HepG2 (cell line): ENCODE data around the gene MAP3K14. TPM values are rescaled to one million over a fixed set of nuclear protein-coding genes. Genes with fewer than 3 reads are reported as not detected.

Experiments used
- ATF2 ChIP-seq: sonication (generic); formaldehyde crosslinking; IDR thresholded peaks from 2 replicates; pipeline ENCODE4 v1.4.0; 2020; ENCODE audit warnings: missing genetic modification reagents
- FOXA3 ChIP-seq: IDR thresholded peaks from 2 replicates; pipeline ENCODE4 v1.6.1; 2016; ENCODE audit warnings: missing genetic modification reagents, missing compliant biosample characterization
- GMEB2 ChIP-seq: IDR thresholded peaks from 2 replicates; pipeline ENCODE4 v1.6.1; 2016; ENCODE audit warnings: missing biosample characterization, missing genetic modification reagents, low read depth
- KAT8 ChIP-seq: IDR thresholded peaks from 2 replicates; pipeline ENCODE4 v1.6.1; 2016; ENCODE audit warnings: missing genetic modification reagents, missing compliant biosample characterization
- KMT2A ChIP-seq: sonication (generic); formaldehyde crosslinking; IDR thresholded peaks from 2 replicates; pipeline ENCODE4 v1.4.0; 2020; ENCODE audit warnings: missing genetic modification reagents
- LRRFIP1 ChIP-seq: sonication (generic); formaldehyde crosslinking; conservative IDR thresholded peaks from 2 replicates; pipeline ENCODE4 v1.4.0; 2020; ENCODE audit warnings: missing genetic modification reagents
- POLR2AphosphoS2 ChIP-seq: IDR thresholded peaks from 2 replicates; pipeline ENCODE4 v1.6.1; 2011; ENCODE audit warnings: low read depth, low read length, improper control_type of control experiment
- ZNF124 ChIP-seq: sonication (generic); formaldehyde crosslinking; IDR thresholded peaks from 2 replicates; pipeline ENCODE4 v1.4.0; 2020; ENCODE audit warnings: missing genetic modification reagents
- ZNF276 ChIP-seq: sonication (generic); formaldehyde crosslinking; IDR thresholded peaks from 2 replicates; pipeline ENCODE4 v1.4.0; 2020; ENCODE audit warnings: mild to moderate bottlenecking, low read depth, missing genetic modification reagents
- ZNF331 ChIP-seq: sonication (generic); formaldehyde crosslinking; IDR thresholded peaks from 2 replicates; pipeline ENCODE4 v1.4.0; 2020; ENCODE audit warnings: missing genetic modification reagents
- ZNF431 ChIP-seq: sonication (generic); formaldehyde crosslinking; IDR thresholded peaks from 2 replicates; pipeline ENCODE4 v1.9.0; 2022; ENCODE audit warnings: missing genetic modification reagents, low read depth, mild to moderate bottlenecking, borderline replicate concordance
- polyA plus RNA-seq, 8 experiments: library from polyadenylated mRNA; depleted of rRNA in 3 of 8; stranded (reverse) in 7 of 8; unstranded in 1 of 8; fragments of >200 nt; fragmentation: Illumina TruSeq in 4 of 8; extraction: Trizol in 4 of 8; gene quantifications; 2 replicates each; pipeline versions ENCODE4 v1.2.1 to v1.2.3, GENCODE V29; 2011 to 2016; ENCODE audit warnings: low read depth in 4 of 8, missing spikeins in 1 of 8, mixed read lengths in 1 of 8; ENCODE audit not compliant: insufficient read depth in 1 of 8
- total RNA-seq, 5 experiments: library from RNA; depleted of rRNA; stranded (reverse); fragments of >200 nt; fragmentation: Illumina TruSeq; extraction: Trizol; gene quantifications; 2 replicates each; pipeline ENCODE4 v1.2.3, GENCODE V29; 2016; ENCODE audit warnings: low read depth in 1 of 5
- TF ChIP-seq, protein P1 (sequence below): sonication (generic); formaldehyde crosslinking; IDR thresholded peaks from 2 replicates; pipeline ENCODE4 v1.4.0; 2020; ENCODE audit warnings: missing genetic modification reagents
- TF ChIP-seq, protein P2 (sequence below): IDR thresholded peaks from 2 replicates; pipeline ENCODE4 v1.6.1; 2016; ENCODE audit warnings: mild to moderate bottlenecking
- TF ChIP-seq, protein P3 (sequence below): sonication (generic); formaldehyde crosslinking; IDR thresholded peaks from 2 replicates; pipeline ENCODE4 v1.8.1; 2023; ENCODE audit warnings: mild to moderate bottlenecking, moderate library complexity, missing genetic modification reagents

MAP3K14 gene
- total and polyA plus RNA-seq, 2 of the 13 experiments (the other 11 are each of a cell fraction or from before 2014, with no cell fraction given), result 2.6 TPM

DNA sequence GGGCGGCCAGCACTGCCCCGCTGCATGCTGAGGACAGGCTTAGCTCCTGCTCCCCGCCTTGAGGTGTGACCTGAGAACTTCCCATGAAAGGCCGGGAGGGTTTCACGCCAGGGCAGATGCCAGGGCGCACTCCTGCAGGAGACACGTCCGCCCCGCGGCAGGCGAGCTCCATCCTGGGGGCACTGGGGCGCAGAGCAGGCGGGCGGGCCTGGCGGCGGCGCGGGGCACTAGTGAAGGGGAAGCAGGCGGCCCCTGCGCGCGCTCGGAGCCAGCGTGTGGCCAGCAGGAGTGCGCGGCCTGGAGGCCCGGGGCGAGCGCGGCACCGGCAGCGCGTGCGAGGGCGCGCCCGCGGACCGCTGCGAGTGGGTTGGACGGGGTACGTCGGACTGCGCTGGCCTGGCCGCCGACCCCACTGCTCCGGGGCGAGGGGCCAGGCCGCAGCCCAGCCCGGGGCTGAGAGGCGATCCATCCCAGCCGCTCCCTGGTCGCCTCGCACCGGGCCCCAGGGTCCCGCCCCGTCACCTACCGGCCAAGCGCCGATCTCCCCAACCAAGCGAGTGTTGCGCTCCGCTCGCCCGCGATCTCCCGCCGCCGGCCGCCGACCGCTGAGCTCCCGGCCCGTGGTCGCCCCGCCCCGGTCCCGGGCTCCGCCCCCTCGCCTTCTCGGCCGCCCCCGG is at the start of gene MAP3K14 (continued):
- TF ChIP-seq ATF2, result peak; percentile 16; the same call in 1 of the 2 replicates
- TF ChIP-seq, protein P1, sequence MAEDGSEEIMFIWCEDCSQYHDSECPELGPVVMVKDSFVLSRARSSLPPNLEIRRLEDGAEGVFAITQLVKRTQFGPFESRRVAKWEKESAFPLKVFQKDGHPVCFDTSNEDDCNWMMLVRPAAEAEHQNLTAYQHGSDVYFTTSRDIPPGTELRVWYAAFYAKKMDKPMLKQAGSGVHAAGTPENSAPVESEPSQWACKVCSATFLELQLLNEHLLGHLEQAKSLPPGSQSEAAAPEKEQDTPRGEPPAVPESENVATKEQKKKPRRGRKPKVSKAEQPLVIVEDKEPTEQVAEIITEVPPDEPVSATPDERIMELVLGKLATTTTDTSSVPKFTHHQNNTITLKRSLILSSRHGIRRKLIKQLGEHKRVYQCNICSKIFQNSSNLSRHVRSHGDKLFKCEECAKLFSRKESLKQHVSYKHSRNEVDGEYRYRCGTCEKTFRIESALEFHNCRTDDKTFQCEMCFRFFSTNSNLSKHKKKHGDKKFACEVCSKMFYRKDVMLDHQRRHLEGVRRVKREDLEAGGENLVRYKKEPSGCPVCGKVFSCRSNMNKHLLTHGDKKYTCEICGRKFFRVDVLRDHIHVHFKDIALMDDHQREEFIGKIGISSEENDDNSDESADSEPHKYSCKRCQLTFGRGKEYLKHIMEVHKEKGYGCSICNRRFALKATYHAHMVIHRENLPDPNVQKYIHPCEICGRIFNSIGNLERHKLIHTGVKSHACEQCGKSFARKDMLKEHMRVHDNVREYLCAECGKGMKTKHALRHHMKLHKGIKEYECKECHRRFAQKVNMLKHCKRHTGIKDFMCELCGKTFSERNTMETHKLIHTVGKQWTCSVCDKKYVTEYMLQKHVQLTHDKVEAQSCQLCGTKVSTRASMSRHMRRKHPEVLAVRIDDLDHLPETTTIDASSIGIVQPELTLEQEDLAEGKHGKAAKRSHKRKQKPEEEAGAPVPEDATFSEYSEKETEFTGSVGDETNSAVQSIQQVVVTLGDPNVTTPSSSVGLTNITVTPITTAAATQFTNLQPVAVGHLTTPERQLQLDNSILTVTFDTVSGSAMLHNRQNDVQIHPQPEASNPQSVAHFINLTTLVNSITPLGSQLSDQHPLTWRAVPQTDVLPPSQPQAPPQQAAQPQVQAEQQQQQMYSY (CRISPR knock-in tag), result 0 out of 2 replicates have a peak, but pooled peaks have one; percentile 43
- TF ChIP-seq ZNF124 (CRISPR knock-in tag), result no peak
- TF ChIP-seq LRRFIP1 (CRISPR knock-in tag), result no peak
- TF ChIP-seq, protein P2, sequence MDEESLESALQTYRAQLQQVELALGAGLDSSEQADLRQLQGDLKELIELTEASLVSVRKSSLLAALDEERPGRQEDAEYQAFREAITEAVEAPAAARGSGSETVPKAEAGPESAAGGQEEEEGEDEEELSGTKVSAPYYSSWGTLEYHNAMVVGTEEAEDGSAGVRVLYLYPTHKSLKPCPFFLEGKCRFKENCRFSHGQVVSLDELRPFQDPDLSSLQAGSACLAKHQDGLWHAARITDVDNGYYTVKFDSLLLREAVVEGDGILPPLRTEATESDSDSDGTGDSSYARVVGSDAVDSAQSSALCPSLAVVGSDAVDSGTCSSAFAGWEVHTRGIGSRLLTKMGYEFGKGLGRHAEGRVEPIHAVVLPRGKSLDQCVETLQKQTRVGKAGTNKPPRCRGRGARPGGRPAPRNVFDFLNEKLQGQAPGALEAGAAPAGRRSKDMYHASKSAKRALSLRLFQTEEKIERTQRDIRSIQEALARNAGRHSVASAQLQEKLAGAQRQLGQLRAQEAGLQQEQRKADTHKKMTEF (CRISPR knock-in tag), result 0 out of 2 replicates have a peak, but pooled peaks have one; percentile 6
- TF ChIP-seq GMEB2 (CRISPR knock-in tag), result no peak
- TF ChIP-seq ZNF331 (CRISPR knock-in tag), result peak; percentile 7; the same call in 1 of the 2 replicates
- TF ChIP-seq KMT2A (CRISPR knock-in tag), result peak; percentile 78
- TF ChIP-seq, protein P3, sequence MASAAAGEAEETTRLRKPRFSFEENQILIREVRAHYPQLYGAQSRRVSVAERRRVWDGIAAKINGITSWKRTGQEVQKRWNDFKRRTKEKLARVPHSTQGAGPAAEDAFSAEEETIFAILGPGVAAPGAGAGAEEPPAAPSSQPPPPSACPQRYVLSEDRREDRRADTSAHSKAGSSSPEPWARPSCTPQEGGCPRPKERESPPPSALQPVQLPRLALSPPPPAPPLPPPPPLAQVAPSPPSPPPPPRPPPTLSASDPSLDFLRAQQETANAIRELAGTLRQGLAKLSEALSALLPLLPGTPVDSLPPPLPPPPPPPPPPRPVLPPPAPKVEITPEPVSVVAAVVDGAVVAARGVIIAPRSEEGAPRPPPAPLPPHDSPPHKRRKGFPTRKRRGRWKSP (CRISPR knock-in tag), result peak; percentile 27
- TF ChIP-seq POLR2AphosphoS2, result no peak
- no peak for TF ChIP-seq FOXA3 (CRISPR knock-in tag)
- no peak for TF ChIP-seq KAT8 (CRISPR knock-in tag)
- no peak; the same call in 1 of the 2 replicates for TF ChIP-seq ZNF431 (CRISPR knock-in tag)
- TF ChIP-seq ZNF276, result peak; percentile 58; the same call in 1 of the 2 replicates
